HPDE6-E6E7 (cell line): ENCODE measurements around the gene LRRC27.
A peak's percentile ranks its signal among the peaks of the same experiment; 100 is the strongest.

Source experiments
- DNase-seq: peaks from one replicate; pipeline ENCODE4 v3.0.0; 2011; ENCODE audit warnings: missing footprints; ENCODE audit errors: extremely low spot score

The LRRC27 gene

GRCh38 chr10:132413226-132414205 is 81.5 kb downstream of the LRRC27 start:
- DNase-seq = no peak

GRCh38 chr10:132414402-132415016 is 82.5 kb downstream of the LRRC27 start:
- DNase-seq = no peak

GRCh38 chr10:132415255-132415654 is 83.3 kb downstream of the LRRC27 start:
- no peak for DNase-seq

- no peak for DNase-seq
Observed at GRCh38 chr10:132415956-132416355, 84.0 kb downstream of the LRRC27 start.

GRCh38 chr10:132416566-132417256 is 84.7 kb downstream of the LRRC27 start:
- DNase-seq = no peak

- DNase-seq = no peak
Observed at GRCh38 chr10:132417257-132417910, 85.4 kb downstream of the LRRC27 start.

GRCh38 chr10:132417957-132418441 is 86.0 kb downstream of the LRRC27 start:
- no peak for DNase-seq

- DNase-seq = peak; percentile 74
Observed at GRCh38 chr10:132418527-132419416, 86.8 kb downstream of the LRRC27 start.

GRCh38 chr10:132419538-132420468 is 87.8 kb downstream of the LRRC27 start:
- no peak for DNase-seq

GRCh38 chr10:132420469-132420980 is 88.5 kb downstream of the LRRC27 start:
- DNase-seq = no peak

GRCh38 chr10:132420981-132421846 is 89.2 kb downstream of the LRRC27 start:
- peak; percentile 74 for DNase-seq

- DNase-seq = no peak
Observed at GRCh38 chr10:132421847-132422751, 90.1 kb downstream of the LRRC27 start.

GRCh38 chr10:132422903-132423825 is 91.2 kb downstream of the LRRC27 start:
- DNase-seq = no peak

- DNase-seq = no peak
Observed at GRCh38 chr10:132423966-132424861, 92.2 kb downstream of the LRRC27 start.
